ENCODE data around the gene PLAC9.

PLAC9 gene

GRCh38 chr10:80161321-80162083 is 29.0 kb downstream of the PLAC9 start:
- DNase-seq, result no peak

DNA sequence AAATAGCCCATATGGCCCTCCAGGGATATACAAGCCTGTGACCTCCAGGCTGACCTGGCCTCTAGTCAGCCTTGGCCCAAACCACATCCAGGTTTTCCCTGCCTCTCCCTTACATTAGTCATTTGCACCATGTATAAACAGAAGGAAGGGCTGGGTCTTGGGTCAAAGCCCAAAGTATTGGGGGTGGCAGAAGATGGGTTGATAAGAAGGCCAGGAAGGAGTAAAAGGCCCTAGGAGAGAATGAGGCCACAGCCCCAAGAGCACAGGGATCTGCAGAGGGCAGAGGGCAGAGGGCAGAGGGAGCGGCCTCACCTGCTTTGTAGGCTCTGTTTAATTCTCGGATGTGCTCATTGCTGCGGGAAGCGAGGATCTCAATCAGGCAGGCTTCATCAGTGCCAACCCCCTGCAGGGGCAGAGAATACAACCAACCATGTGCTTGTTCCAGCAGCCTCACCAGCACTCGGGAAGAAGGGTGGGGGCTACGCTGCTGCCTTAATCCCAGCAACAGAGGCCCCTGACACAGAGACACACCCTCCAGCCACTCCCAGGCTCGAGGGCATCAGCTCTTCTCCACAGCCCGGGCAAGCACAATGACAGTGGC is 31.3 kb downstream of the PLAC9 start:
- no peak for DNase-seq

- DNase-seq, result no peak
These were observed 32.1 kb downstream of the PLAC9 start for GRCh38 chr10:80164596-80164995.

DNA sequence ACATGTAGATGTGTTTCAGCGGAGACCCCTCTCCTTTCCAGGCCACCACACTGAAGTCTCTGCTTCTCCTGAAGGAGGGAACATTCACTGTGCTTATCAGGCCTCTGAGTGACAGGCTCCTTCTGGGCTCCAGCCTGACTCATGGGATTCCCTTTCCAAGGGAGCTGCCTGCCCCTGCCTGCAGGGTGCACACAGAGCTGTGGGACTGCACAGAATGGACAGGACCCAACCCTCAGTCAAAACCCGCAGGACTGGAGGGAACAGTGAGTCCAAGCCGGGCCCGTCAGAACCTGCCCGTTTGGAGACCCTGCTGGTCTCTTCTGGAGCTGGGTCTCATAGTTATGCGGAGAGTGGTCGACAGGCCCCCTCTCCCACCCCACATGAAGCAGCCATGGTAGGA is 32.6 kb downstream of the PLAC9 start:
- no peak for DNase-seq

GRCh38 chr10:80166581-80167470 is 34.3 kb downstream of the PLAC9 start:
- no peak for DNase-seq

DNA sequence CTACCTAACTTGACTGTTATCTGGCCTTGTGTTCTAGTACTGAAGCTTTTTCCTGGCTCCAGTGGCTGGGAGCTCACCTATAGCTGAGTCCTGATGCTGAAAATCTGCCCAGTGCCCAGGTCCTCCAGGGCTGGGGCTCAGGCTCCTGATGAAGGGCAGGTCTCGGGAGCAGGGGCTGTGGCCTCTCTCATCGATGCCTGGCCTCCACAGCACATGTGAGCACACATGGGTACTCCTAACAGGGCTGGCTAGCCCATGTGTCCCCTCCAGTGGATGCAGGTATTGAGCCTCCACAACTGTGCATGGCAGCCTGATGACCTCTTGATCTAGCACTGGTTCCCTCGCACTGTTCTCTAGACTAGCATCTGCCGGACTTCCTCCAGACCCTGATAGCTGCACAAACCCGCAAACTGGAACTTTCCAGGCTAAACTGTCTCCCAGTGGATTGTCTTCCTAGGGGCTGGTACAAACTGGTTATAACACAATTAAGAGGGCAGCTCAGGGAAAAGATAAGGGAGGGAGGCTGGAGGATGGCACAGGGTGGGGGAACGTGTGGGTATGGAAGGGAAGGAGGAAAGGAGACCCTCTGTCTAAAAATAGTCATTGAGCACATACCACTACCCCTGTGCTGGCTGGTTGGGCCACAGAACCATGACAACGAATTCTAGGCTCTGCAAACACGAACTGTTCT is 35.1 kb downstream of the PLAC9 start:
- no peak for DNase-seq

GRCh38 chr10:80168162-80168511 is 35.6 kb downstream of the PLAC9 start:
- no peak for DNase-seq

DNA sequence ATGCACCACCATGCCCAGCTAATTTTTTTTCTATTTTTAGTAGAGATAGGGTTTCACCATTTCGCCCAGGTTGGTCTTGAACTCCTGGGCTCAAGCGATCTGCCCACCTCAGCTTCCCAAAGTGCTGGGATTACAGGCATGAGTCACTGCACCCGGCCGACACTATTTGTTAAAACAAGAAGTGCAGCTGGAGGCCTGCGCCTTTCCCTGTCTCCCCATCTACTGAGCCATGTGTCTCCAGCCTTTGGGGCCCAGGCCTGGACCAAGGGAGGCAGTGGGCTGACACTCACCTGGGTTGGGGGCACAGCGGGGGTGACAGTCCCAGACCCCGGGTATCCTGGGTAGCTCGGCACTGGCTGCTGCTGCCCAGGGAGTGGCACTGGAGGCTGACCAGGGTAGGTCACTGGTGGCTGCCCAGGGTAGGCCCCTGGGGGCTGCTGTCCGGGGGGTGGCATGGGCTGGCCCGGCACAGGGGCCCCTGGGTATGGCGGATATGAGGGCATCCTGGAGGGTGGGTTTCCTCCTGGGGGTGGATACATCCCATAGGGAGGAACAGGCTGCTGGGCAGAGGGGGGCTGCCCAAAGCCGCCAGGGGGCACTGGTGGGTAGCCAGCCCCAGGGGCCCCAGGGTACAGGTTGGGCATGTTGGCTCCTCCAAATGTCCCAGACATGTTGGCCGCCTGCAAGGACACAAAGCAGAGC is 36.3 kb downstream of the PLAC9 start:
- peak in 1 of 2 donors; percentile 32 for DNase-seq

DNA sequence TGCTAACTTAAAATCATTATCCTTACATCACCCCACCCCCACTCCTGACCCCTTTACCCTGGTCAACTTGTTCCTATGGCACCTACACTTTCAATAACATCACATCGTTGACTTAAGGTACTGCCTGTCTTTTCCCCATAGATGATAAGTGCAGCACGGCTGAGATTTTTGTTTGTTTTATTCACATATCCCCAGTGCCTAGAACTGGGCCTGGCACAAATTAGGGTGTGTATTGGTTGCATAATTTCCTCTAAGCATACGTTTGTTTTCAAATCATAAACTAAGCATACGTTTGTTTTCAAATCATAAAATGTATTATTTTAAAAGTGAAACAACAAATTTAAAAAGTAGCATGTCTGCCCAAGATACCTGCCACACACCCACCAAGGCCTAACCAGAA is 37.5 kb downstream of the PLAC9 start:
- DNase-seq, result no peak

GRCh38 chr10:80170641-80171040 is 38.1 kb downstream of the PLAC9 start:
- DNase-seq, result no peak

GRCh38 chr10:80171248-80171660 is 38.7 kb downstream of the PLAC9 start:
- DNase-seq, result no peak

DNA sequence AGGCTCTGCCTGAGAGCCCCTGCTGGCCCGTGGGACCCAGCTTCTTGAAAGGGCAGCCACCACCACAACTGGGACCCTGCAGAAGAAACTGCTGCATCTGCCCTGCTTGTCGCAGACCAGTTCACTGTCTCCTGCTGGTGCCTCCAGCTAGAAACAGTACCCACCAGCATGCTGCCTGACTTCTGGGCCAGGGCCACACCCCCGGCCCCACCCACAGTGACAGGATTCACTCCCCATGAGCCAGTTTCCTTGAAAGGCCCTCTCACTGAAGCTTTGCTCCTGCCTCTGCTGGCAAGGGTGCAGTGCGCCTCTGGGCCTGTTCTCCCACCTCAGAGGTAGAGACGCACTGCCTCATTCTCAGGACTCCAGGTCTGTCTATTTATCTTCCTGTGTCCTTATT is 40.4 kb downstream of the PLAC9 start:
- no peak for DNase-seq

DNA sequence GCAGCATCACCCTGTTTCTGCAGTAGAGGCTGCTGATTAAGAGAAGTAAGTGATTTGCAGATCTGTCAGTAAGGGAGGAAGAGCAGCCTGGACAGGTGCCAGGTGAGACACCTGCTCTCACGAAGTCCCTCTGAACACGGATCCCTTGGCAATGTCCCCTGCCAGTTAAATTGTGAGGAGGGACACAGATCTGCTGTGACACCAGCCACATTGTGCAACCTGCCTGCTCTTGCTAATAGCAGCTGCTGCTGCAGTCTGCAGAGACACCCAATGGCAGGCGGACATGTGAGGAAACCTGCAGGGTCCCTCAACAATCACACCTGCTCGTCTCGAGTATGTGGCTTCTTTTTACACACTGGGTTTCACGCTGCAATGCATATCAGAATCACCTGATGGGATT is 40.9 kb downstream of the PLAC9 start:
- no peak for DNase-seq

GRCh38 chr10:80174641-80175395 is 42.3 kb downstream of the PLAC9 start:
- DNase-seq, result no peak

DNA sequence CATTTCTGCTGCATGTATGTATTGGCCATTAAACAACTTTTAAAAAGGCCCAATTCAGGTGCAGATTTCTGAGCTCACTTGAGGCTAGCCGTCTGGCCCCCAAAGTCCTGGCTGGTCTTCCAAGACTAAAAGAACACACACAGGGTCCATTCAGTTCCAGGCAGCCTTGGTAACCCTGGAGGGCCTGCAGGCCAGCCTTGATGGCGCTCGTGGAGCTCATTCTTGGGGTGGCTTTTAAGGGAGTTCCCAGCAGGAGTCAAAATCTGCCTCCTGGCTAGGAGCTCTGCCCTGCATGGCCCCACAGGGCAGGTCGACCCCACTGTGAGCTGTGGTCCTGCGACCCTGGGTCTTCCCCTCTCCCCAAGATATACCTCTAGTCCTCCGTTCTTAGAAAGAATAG is 44.0 kb downstream of the PLAC9 start:
- DNase-seq, result no peak

GRCh38 chr10:80177781-80178636 is 45.5 kb downstream of the PLAC9 start:
- no peak for DNase-seq

GRCh38 chr10:80182986-80183385 is 50.5 kb downstream of the PLAC9 start:
- DNase-seq, result no peak

DNA sequence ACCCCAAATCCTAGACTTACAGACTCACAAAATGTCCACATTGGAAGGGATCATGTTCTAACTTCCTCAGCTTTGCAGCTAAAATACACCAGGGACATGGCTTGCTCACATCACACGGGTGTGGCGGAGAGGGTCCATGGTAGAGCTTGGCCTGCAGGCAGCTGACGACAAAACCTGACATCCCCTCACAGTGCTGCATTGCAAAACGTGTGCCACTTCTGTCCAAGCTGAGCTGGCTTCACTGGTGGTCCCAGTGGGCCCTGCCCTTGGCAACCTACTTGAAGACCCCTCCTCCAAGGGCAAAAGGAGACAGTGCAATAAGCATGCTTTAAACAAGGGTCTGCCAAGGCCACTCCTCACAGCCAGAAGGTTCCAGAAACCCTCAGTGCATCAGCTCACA is 50.9 kb downstream of the PLAC9 start:
- DNase-seq, result no peak

- no peak for DNase-seq
These were observed 51.8 kb downstream of the PLAC9 start for GRCh38 chr10:80184291-80184690.

GRCh38 chr10:80185578-80186299 is 53.2 kb downstream of the PLAC9 start:
- DNase-seq, result no peak
